Testis (tissue), 3 donors: ENCODE results near the gene FBXL13. TPM values are rescaled to one million over a fixed set of nuclear protein-coding genes. Genes with fewer than 3 reads are reported as not detected.
A peak's percentile ranks its signal among the peaks of the same experiment; 100 is the strongest.

Experiments
- DNase-seq: peaks from one replicate; pipeline ENCODE4 v3.0.0-alpha.2; 2019
- H3K27ac ChIP-seq, 2 donors: fragments of 200-600 bp; sonication (generic); one replicate each; pipeline ENCODE4 v1.5.1; 2019
- H3K27me3 ChIP-seq: fragments of 200-600 bp; sonication (generic); one replicate; pipeline ENCODE4 v1.5.1; 2019
- H3K36me3 ChIP-seq: fragments of 200-600 bp; sonication (generic); one replicate; pipeline ENCODE4 v1.5.1; 2017; ENCODE audit warnings: low read depth; ENCODE audit errors: missing control alignments
- H3K4me1 ChIP-seq: fragments of 200-600 bp; sonication (generic); one replicate; pipeline ENCODE4 v1.5.1; 2019
- H3K4me3 ChIP-seq, 2 donors: fragments of 200-600 bp; sonication (generic); one replicate each; pipeline ENCODE4 v1.5.1; 2017 to 2019
- H3K9me3 ChIP-seq: fragments of 200-600 bp; sonication (generic); one replicate; pipeline ENCODE4 v1.5.1; 2017
- POLR2A ChIP-seq: fragments of 450-650 bp; IDR thresholded peaks from one replicate; pipeline ENCODE4 v1.6.1; 2017; ENCODE audit warnings: antibody characterized with exemption, mild to moderate bottlenecking, moderate library complexity
- WGBS, 2 donors: methylation state at CpG; one replicate each; pipeline ENCODE4 v1.1.5; 2018; 5-methylcytosine and 5-hydroxymethylcytosine counted together
- intact Hi-C: fragments of 100-400 bp; cut with DNase I; formaldehyde crosslinking; loops from one replicate; pipeline ENCODE4 v1.15.1; 2023; ENCODE audit warnings: low total_unique reads
- polyA plus RNA-seq: library from polyadenylated mRNA; stranded (reverse); fragments of 350-450 nt; fragmentation: Illumina TruSeq; extraction: RNeasy Lipid Tissue Mini Kit (QIAGEN cat#74804); gene quantifications from one replicate; pipeline ENCODE4 v1.2.3, GENCODE V29; 2014; ENCODE audit warnings: low read depth, low replicate concordance; ENCODE audit not compliant: insufficient read depth
- total RNA-seq, 2 donors: library from RNA; depleted of rRNA; stranded (reverse); fragments of >200 nt; gene quantifications; one replicate each; pipeline ENCODE4 v1.2.3, GENCODE V29; 2016
- TF ChIP-seq, protein P1 (sequence below), 3 experiments: fragments of 450-650 bp in 2 of 3; fragments of 200-600 bp in 1 of 3; sonication (generic) in 1 of 3; IDR thresholded peaks; one replicate each; pipeline ENCODE4 v1.5.1; 2016 to 2019; ENCODE audit warnings: antibody characterized with exemption in 3 of 3, mild to moderate bottlenecking in 2 of 3, moderate library complexity in 1 of 3

The FBXL13 gene
- total and polyA plus RNA-seq, 3 donors from 2014 or later, result 21.1 to 38.8 (median 28.6) TPM

DNA sequence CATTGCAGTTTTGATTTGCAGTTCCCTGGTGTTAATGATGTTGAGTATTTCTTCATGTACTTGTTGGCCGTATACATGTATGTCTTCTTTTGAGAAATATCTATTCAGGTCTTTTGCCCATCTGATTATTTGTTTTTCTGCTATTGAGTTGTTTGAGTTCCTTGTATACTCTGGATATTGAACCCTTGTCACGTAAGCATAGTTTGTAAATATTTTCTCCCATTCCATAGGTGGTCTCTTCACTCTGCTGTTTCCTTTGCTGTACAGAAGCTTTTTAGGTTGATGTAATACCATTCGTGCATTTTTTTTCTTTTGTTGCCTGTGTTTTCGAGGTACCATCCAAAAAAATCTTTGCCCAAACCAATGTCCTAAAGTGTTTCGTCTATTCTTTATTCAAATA, 205.4 kb downstream of the FBXL13 start:
- Histone ChIP-seq H3K9me3 (no peaks in the 10 kb centered on the region), H3K27ac (no peak overlapping the region), H3K4me3 (no peak overlapping the region), H3K36me3 (no peaks in the 10 kb centered on the region), H3K4me1 (no peaks in the 10 kb centered on the region), H3K27me3 (no peaks in the 10 kb centered on the region)
- 78 to 90% methylated on average over 5 of the region's 5 CpGs for WGBS, 2 donors
- TF ChIP-seq, protein P1, sequence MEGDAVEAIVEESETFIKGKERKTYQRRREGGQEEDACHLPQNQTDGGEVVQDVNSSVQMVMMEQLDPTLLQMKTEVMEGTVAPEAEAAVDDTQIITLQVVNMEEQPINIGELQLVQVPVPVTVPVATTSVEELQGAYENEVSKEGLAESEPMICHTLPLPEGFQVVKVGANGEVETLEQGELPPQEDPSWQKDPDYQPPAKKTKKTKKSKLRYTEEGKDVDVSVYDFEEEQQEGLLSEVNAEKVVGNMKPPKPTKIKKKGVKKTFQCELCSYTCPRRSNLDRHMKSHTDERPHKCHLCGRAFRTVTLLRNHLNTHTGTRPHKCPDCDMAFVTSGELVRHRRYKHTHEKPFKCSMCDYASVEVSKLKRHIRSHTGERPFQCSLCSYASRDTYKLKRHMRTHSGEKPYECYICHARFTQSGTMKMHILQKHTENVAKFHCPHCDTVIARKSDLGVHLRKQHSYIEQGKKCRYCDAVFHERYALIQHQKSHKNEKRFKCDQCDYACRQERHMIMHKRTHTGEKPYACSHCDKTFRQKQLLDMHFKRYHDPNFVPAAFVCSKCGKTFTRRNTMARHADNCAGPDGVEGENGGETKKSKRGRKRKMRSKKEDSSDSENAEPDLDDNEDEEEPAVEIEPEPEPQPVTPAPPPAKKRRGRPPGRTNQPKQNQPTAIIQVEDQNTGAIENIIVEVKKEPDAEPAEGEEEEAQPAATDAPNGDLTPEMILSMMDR (IDR thresholded peaks at IDR 0.05), result no peak
- TF ChIP-seq POLR2A, result no peak
- no peak for DNase-seq
- intact Hi-C loops, result no loop called here

DNA sequence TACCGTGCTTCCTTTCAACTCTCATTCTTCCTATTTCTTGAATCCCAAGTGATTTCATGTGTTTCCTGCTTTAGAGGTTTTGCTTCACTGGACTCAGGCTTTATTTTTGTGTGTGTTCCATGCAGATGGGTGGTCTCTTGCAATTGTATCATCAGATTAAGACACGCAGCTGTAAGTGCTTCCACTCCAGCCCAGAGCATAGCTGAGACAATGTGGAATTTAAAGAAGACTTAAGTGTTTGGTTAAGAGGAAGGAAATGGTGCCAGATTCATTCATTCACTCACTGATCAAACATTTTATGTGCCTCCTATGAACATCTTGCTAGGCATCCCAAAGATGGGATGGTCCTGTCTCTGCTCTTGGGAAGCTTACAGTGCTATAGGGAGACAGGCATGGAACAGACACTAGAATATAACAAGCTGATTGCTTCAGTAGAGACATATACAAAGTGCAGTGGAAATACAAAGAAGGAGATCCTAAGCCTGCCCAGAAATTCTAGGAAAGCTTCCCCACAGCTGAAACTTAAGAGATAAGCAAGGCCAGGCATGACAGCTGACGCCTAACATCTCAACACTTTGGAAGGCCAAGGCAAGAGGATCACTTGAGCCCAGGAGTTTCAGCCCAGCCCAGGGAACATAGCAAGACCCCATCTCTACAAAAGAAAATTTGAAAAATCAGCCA, 207.9 kb downstream of the FBXL13 start:
- 75 to 77% methylated on average over 3 of the region's 3 CpGs for WGBS, 2 donors
- Histone ChIP-seq H3K36me3 (no peaks in the 10 kb centered on the region), H3K9me3 (no peaks in the 10 kb centered on the region), H3K27me3 (no peaks in the 10 kb centered on the region), H3K27ac (no peak overlapping the region), H3K4me3 (no peak overlapping the region), H3K4me1 (no peaks in the 10 kb centered on the region)
- intact Hi-C loops, result no loop called here
- TF ChIP-seq, protein P1 (IDR thresholded peaks at IDR 0.05), result no peak
- TF ChIP-seq POLR2A, result no peak
- no peak for DNase-seq

DNA sequence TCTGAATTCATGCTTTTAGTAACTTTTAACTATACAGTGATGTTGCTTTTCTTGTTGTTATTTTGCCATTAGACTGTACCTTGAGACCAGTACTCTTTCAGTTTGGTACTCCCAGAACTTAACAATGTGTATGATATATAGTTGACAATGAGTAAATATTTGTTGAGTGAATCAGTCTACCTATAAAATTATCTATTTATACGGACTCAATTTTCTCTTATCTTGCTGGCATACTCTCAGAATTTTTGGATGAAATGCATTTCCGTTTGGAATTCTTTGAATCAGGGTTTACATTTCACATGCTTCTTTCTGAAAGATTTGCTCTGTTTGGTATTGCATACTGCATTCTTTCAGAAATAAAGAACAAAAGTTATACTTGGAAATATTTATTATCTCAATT, 209.6 kb downstream of the FBXL13 start:
- Histone ChIP-seq H3K4me1 (peaks cover 7% of the 10 kb centered on the region), H3K4me3 (no peak overlapping the region), H3K36me3 (no peaks in the 10 kb centered on the region), H3K27me3 (no peaks in the 10 kb centered on the region), H3K27ac (no peak overlapping the region), H3K9me3 (no peaks in the 10 kb centered on the region)
- DNase-seq, result no peak
- WGBS, 2 donors, result 65 to 68% methylated on average over 2 of the region's 2 CpGs
- TF ChIP-seq, protein P1 (IDR thresholded peaks at IDR 0.05), result no peak
- no peak for TF ChIP-seq POLR2A
- intact Hi-C loops, result no loop called here

- H3K4me3 ChIP-seq, result no peak overlapping the region
- H3K27ac ChIP-seq, result no peak overlapping the region
- WGBS, 2 donors, result 47 to 52% methylated on average over 3 of the region's 3 CpGs
- no peak for TF ChIP-seq POLR2A
- TF ChIP-seq, protein P1 (IDR thresholded peaks at IDR 0.05), result no peak
- no peaks in the 10 kb centered on the region for H3K27me3 ChIP-seq
- no peaks in the 10 kb centered on the region for H3K9me3 ChIP-seq
- intact Hi-C loops, result no loop called here
- no peaks in the 10 kb centered on the region for H3K36me3 ChIP-seq
- peak; percentile 24 for DNase-seq
- peaks cover 11% of the 10 kb centered on the region for H3K4me1 ChIP-seq
These were observed 214.2 kb downstream of the FBXL13 start for GRCh38 chr7:102860351-102860811.

DNA sequence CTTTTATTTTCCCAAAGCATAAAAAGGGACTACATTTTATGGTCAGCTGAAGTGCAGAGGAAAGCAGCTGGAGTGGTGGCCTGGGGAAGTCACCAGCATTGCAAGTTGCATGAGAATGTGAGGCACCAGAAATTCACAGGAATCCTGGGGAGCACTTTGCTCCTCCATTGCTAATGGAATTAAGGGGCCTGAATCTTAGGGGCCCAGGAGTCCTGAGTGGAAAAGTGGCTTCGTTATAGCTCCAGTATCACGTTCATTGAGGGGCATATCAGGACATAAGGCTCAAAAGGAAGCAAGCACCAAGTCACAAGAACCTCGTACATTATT, 214.8 kb downstream of the FBXL13 start:
- intact Hi-C loops, result no loop called here
- DNase-seq, result no peak
- TF ChIP-seq POLR2A, result no peak
- TF ChIP-seq, protein P1 (IDR thresholded peaks at IDR 0.05), result no peak
- H3K4me3 ChIP-seq, result no peak overlapping the region
- H3K4me1 ChIP-seq, result peaks cover 11% of the 10 kb centered on the region
- H3K36me3 ChIP-seq, result no peaks in the 10 kb centered on the region
- no peaks in the 10 kb centered on the region for H3K27me3 ChIP-seq
- WGBS, 2 donors, result 79 to 89% methylated on average over 3 of the region's 3 CpGs
- H3K27ac ChIP-seq, result no peak overlapping the region
- no peaks in the 10 kb centered on the region for H3K9me3 ChIP-seq
